Stimulated activated CD8-positive, alpha-beta memory T cell treated with anti-CD3 and anti-CD28 coated beads, Interleukin-7, amount 100 ng/mL, for 48 hours (primary cell): ENCODE data around the gene PAX5.

ENCODE experiments used
- DNase-seq, 2 donors: peaks; one replicate each; pipeline ENCODE4 v3.0.0-alpha.2; 2020; ENCODE audit warnings: low read depth in 1 of 2; ENCODE audit errors: extremely low read depth in 1 of 2

The PAX5 gene

DNA sequence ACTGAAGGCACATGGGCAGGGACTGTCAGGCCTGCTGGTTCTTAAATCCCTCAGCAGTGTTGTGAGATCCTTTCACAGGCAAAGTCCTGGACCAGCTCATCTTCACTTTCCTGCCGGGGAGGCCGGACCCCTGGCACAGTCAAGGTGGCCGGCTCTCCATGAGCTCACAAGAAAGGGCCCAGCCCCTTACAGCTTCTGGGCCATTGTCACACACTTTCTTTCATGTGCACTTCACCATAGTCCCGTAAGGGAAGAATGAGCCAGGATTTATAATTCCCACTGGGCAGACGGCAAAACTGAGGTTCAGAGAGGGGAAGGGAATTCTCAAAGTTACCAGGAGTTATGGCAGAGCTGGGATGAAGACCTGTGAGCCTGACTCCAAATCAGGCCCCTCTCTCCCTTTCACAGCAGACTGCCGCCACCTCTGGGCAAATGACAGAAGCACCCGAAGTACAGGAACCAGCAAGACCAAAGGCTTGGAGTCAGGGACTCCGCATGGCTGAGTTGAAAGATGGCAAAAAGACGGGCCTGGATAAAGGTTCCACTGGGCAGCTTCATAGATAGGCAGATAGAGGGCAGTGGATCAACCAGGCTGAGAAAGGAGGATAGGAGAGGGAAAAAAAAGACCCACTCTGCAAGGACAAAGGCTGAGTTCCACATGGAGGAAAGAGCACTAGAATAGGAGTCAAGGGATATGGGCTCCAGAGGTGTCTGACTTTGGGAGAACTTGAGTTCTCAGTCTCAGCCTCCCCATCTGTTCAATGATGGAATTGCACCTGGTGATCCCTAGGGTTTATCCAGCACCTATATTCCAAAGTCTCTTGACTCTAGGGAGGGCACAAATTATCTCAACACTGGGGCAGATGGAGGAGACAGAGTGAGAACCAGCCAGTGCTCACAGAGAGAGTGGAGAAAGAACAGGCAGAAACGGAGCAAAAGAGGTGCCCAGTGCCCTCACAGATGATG lies 128.7 kb downstream of the PAX5 start:
- no peak for DNase-seq

DNA sequence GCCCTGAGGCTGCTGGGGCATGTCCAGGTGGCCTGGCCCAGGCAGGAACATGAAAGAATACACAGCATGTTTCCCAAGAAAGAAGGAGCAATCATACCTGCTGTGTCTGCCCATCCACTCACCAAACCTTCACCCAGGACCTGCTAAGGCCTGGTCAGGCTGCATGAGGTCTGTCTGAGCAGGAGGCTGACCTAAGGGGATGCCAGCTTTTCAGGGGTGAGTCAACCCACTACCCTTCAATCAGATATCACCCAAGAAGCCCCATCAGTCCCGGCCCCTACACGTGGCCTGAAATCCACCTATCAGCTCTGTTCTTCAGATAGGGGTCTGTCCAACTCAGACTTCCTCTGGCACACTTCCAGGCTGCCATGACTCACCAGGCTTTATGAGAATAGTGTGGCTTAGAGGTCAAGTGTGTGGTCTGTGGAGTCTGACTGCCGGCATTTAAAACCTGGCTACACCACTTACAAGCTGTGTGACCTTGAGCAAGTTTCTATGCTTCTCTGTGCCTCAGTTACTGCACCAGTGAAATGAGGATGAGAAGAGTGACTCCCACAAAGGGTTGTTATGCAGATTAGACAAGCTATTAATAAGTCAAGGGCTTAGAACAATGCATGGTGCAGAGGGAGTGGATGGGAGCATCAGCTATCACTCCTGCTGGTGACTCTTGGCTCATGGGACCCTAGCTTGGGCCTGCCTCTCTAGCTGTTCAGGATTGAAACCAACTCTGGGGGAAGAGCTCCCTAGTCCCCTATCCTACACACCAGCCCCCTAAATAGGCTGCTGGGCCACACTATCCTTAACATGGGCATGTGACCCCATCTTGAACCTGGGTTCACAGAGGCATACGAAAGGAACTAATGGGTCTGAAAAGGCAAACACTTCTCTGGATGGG lies 130.3 kb downstream of the PAX5 start:
- DNase-seq = peak; percentile 53 to 78

DNA sequence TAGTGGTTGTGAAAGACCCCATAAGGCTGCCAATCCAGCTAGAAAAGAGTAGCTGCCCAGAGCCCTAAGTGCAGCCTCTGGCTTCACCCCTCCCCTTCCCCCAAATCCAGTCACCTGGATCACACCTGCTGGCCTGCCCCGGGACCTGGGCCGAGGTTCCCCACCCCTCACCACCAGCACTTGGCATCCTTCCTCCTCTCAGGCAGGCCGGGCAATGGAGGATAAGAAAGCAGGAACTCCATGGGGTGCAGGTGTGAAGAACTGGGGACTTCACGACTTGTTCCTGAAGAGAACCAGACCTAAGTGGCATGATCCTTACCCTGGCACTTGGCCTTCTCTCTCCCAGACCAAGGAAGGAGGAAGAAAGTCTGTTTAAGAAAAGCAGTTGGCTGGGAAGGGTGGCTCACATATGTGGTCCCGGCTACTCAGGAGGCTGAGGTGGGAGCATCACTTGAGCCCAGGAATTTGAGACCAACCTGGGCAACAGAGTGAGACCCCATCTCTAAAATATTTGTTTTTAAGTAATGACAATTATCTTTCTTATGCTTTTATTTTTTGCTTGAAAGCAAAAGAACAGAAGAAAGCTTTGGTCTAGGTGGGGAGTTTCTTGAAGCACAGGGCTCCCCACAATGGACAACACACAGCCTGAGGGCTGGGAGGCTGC lies 131.1 kb downstream of the PAX5 start:
- no peak for DNase-seq

DNA sequence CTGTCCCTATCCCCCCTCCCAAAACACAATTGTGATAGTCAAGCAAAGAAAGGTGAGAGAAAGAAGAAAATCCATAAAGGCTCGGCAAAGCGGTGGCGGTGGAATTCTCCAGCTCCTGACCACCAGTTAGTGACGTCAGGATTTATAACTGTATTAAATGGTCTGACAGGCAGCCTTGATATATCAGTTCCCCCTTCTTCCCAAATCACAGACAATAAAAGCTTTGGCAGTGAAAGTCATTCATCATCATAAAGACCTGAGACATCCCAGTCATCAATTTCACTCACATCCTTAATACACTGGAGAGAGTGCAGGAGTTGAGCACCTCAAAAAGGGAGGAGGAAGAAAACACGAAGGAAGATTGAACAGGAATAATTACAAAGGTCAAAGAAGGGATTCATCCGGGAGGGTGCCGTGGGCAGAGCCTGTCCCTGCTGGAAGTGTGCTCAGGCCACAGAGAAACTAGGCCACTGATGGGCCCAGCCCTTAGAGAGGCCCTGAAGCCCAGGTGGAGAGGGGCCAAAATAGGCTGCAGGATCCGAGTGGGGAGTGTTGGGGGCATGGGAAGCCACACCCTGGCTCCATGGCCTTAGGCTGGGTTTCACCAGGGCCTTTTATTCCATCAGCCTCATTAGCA lies 131.9 kb downstream of the PAX5 start:
- DNase-seq = no peak

DNA sequence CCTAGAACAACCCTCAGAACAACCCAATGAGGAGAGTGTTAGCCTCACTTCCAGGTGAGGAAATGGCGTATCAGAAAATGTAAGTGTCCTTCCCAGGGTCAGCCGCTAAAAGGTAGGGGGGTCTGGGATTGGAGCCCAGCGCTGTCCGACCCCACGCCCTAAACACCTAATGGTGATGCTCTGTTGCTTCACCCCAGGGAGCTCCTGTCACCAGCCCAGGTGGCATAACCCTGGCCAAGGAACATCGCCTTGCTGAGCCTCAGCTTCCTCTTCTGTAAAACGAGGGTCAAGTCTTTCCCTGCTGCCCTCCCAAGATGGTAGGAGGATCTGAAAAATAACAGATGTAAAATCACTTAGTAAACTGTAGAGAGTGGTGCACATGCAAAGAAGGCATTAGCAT lies 132.5 kb downstream of the PAX5 start:
- no peak for DNase-seq

DNA sequence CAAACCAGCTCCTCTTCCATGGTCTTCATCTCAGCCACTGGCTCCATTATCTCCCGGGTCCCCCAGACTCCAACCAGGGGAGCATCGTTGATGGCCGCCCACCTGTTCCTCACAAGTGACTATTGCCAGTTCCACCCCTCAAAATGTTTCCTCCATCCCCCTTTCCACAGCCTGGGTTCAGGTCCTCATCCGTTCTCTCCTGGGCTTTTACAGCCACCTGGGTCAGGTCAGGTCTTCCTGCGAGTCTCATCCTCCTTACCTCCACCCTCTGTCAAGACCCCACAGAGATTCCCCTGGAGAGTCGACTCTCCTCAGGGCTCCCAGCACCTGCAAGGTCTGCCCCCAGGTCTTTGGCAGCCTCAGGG lies 133.2 kb downstream of the PAX5 start:
- no peak for DNase-seq

DNA sequence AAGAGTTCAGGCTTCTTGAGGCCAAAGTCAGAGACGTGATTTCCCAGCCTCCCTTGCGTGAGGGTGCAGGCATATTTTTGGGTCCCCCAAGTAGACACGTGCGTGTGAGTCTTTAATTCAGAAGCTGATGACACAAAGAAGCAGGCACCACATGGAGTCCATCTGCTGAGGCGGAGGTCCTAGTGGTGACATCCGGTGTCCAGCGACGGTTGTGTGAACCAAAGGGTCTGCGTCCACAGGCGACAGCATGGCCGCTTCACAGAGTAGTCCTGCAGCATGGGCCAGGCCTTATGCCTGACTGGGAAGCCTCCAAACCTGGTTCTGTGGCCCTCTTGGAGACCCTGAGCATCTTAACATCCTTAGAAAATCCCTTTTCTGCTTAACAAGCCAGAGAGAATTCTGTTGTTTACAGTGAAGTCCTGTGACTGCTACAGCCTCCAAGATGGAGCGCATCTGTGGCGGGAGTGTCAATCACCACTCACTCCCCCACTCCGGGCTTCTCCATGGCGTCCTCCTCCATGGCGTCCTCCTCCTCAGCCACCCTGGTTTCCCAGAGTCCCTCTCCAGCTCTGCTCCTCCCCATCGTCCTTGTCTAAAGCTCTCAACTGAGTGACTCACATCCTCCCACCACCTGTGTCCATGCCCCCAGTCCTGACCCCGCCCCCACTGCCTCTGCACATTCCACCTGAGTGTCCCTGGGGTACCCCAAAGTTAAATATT lies 133.8 kb downstream of the PAX5 start:
- no peak for DNase-seq

DNA sequence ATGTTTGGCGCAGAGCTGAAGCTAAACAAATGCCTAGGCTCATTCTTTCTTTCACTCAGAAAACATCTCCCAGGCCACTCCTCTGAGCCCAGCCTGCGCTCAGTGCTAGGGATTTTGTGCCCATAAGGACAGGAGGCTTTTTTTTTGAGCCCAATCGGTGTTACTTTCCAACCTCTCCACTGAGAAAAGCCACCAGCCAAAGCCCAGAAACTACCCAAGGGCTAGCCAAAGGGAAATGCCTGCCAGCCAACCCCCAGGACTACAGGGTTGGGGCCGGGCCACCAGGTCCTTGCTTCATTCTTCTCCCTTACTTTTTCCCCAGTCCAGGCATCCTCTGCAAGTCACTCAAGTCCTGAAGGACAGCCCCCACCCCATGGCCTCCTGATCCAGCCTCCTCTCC lies 134.7 kb downstream of the PAX5 start:
- no peak for DNase-seq

DNA sequence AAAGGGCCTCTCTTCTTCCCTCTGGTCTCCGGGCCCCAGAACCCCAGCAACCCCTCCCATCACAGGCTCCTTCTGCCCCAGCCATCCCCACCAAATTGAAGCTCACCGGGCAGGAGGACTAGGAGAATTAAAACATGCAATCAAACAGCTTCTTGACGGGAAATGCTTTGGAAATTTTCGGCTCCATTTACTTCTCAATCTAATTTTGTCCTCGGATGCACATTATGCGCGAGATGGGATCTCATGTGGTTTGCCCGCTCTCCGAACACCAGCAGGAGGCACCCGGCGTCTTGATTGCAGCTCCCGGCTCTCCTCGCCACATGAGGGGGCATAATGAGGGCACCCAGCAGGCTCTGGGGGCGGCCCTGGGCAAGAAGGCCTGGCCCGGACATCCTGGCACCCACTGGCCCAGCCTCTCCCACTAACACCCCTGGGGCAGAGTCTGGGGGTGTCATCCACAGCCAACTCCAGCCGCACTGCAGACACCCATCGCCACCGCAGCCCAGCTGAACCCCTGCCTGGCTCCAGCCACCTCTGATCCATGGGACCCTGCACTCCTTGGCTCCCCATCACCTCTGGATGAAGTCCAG lies 135.5 kb downstream of the PAX5 start:
- DNase-seq = no peak

DNA sequence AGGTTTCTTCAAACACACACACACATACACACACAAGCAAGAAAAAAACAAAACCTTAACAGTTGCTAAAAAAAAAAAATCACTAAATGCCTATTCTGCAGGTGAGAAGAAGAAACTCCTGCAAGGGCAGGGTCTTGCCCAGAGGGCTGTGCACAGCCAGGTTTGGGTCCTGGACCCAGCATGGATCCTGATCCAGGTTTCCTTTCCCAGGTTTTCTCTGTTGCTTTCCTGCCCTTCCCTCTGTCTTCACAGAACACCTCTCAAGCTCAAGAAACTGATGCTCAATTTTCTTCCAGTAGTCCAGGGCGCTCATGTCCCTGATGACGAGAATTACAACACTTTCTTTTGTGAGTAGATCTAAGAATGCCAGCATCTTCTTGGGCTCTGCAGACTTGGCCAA lies 136.6 kb downstream of the PAX5 start:
- DNase-seq = no peak

DNA sequence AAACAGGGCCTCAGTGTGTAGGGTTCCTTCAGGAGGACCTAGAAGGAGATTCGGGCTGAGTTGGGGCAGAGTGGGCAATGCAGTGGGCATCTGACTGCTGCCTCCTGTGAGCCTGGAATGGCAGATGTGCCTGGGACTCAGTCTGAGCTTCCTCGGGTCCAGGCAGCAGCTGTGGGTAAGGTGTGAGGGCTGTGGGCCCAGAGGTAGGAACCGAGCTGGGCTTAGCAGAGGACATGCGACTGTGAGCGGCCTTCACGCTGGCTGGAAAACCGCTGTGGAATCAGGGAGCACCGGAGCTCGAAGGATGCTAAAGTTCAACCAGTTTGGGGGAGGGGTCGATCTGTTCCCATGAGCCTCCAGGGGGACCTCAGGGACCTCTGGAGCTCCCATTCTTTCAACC lies 137.0 kb downstream of the PAX5 start:
- no peak for DNase-seq

DNA sequence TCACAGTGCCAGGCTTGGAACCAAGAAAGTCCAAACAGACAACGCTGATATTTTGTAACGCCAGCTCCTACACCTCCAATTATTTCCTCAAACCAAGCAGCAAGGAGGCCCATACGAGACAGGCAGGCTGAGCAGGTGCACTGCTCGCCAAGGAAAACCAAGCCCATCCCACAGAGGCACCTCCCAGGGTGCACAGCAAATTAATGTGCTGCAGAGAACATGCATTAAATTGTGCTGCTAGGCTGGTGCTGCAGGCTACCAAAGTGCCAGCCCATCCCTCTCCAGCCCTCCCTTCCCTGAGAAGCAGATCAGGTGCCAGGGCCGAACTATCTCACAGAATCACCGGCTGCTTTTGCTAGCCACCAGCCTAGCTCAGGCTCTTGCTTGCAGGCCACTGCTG lies 137.8 kb downstream of the PAX5 start:
- DNase-seq = no peak

DNA sequence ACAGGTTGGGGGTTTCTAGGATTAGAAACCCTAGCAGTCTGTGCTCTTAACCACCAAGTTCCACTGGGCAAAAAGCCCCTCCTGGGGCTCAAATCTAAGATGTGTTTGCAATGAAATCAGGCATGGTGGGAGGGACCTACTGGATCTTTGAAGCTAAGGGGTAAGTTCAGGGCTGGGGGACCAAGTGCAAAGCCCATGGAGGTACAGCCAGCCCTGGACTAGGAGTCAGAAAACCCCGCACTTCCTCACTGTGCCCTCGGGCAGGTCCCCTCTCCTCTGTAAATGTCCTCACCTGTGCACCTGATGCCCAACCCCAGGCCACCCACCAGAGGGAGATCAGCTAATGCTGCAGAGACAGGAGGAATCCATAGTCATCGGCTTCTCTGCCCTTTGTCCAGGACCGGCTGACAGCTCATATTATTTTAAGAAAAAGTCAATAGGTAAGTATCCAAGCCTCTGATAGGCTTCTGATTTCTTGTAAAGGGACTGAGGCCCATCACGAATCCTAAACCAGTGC lies 138.3 kb downstream of the PAX5 start:
- no peak for DNase-seq

DNA sequence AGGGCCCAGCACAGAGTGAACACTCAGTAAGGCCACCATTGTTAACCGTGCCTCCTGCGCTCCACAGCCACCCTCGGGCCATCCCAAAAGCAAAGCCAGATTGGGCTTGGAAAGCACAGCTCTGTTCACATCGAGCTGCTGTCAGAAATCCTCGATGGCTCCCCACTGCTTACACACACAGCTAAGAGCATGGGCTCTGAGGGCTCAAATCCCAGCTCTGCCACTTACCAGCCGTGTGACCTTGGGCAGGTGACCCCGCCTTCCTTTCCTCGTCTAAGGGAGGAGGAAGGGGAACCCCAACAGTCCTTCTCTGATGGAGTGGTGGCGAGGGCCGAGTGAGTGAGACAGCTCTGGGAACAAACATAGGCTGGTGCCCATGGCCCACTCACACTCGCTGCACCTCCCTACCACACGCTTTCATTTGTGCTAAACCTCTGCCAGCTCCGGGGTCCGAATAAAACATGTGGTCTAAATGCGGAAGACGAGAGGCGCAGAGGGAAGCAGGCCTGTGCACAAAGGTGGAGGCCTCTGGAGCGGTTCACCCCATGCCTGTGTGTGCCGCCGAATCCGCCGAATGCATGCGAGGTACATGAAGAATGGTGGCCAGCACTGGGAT lies 139.3 kb downstream of the PAX5 start:
- DNase-seq = no peak

DNA sequence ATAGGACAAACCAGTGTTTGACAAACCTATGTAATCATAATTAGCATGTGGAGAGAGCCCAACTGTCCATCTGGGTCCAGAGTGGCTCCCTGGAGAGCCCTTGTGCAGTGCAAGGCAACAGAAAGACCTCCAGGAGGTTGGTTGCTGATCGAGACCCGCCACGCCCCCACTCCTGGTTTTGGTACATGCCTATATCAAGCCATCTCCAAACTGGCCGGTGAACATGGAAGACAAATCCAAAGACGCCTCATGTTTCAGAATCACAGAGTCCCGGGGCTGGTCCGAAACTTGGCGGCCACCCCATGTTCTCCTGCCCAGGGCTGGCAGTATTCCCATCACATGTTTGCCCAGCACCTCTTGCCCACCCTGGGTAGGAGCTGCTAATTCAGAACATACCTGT lies 140.2 kb downstream of the PAX5 start:
- DNase-seq = no peak

DNA sequence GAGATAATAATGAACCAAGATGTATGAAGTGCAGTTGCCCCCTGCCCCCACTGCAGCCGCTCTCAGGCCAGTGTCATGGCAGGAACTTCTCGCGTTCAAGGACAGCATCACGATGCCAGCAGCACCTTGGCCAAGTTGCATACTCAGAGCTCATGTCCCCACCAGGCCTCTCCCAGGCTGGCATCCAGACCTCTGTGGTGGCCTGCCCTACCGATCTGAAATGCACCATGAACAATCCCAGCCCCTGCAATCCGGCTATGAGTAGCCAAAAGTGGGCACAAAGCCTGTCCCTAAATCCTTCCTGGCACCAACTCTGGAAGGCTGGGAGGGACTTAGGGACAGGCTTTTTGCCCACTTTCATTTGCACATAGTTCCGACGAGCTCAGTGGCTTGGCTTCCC lies 140.9 kb downstream of the PAX5 start:
- DNase-seq = no peak

DNA sequence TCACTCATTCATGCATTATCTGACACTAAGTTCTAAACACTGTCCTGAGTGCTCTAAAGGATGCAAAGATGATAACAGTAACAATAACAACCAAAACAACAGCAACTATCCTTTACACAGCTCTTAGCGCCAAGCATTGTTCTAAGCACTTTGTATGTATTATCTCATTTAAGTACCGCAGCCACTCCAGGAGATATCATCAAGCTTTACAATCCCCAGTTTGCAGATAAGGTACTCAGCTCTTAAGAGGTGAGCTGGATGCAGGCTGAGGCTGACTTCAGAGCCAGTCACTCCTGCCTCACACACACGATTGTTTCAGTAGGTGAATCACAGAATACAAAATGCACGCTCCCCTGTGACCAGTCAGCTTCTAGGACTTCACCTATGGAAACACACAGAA lies 141.8 kb downstream of the PAX5 start:
- DNase-seq = no peak

DNA sequence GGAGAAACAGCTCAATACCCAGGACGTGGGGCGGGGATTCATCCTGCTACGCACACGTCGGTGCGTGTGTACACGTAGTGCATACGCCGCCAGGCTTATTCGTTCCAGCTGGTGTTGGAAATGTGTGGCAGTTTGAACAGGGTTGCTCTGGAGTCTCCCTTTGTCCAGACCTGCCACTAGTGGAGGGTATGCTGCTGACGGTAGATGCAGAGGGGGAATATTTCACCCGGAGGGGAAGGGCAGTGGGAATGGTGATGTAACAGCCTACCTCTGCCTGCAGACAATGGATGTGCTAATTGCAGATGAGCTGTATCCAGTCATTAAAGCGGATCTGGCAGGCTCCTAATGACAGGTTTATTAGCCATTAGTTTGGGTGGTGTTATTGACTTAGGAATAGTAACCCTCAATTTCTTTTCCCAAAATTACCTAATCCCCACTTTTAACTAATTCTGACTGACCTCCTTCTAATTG lies 142.7 kb downstream of the PAX5 start:
- DNase-seq = no peak

DNA sequence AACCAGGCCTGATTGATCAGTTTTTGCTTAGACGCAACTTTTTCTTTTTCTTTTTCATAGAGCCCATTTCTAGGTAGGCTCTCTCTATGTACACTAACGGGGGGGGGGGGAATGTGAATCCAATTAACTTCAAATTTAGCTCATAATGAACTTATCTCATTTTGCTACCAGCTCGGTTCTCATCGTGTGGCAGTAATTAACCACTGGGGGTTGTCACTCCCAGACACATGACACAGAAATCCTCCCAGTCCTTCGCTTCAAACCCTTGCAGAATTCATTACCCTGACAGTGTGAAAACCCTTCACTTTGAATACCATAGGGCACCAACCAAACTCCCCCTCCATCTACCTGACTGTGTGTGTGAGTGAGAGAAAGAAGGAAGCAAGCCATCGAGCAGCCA lies 144.2 kb downstream of the PAX5 start:
- DNase-seq = no peak
